Bronchial epithelial cell (primary cell): ENCODE data around the gene MAL. TPM values are rescaled to one million over a fixed set of nuclear protein-coding genes. Genes with fewer than 3 reads are reported as not detected.

ENCODE experiments used
- DNase-seq: peaks from one replicate; pipeline ENCODE4 v3.0.0-alpha.2; 2010; ENCODE audit warnings: low read depth
- FAIRE-seq: peaks from 2 replicates; lab custom pipeline; 2011; peaks lifted over from hg19 to GRCh38; lab: Jason Lieb, UNC
- H3K27me3 ChIP-seq: 2 replicates; pipeline ENCODE4 v1.5.1; 2011; ENCODE audit warnings: low read length; ENCODE audit not compliant: control insufficient read depth, insufficient read depth
- H3K36me3 ChIP-seq: 2 replicates; pipeline ENCODE4 v1.5.1; 2011; ENCODE audit warnings: low read length; ENCODE audit not compliant: control insufficient read depth, insufficient read depth
- H3K4me3 ChIP-seq: 2 replicates; pipeline ENCODE4 v1.5.1; 2011; ENCODE audit warnings: mild to moderate bottlenecking, low read depth, low read length, control low read depth
- CTCF ChIP-seq: IDR thresholded peaks from 2 replicates; pipeline ENCODE4 v1.5.1; 2011; ENCODE audit warnings: mild to moderate bottlenecking, moderate library complexity, low read length, control low read depth, inconsistent platforms; ENCODE audit not compliant: insufficient read depth, severe bottlenecking
- total RNA-seq: library from RNA; depleted of rRNA; stranded (reverse); fragments of >200 nt; gene quantifications from 2 replicates; pipeline ENCODE4 v1.2.1, GENCODE V29; 2014

Gene MAL
- total RNA-seq, 1 donor from 2014 or later = 1.1 TPM

- no peak for TF ChIP-seq CTCF
- no peaks in the 10 kb centered on the region for H3K27me3 ChIP-seq
- no peak overlapping the region for H3K4me3 ChIP-seq
- FAIRE-seq (no peak), DNase-seq (no peak)
- no peaks in the 10 kb centered on the region for H3K36me3 ChIP-seq
Observed at GRCh38 chr2:95005726-95006125, 19.8 kb upstream of the MAL start.

GRCh38 chr2:95006588-95006987 lies 18.9 kb upstream of the MAL start:
- H3K27me3 ChIP-seq = no peaks in the 10 kb centered on the region
- H3K36me3 ChIP-seq = no peaks in the 10 kb centered on the region
- no peak for TF ChIP-seq CTCF
- no peak overlapping the region for H3K4me3 ChIP-seq
- no peak for DNase-seq
- FAIRE-seq = no peak

- Histone ChIP-seq H3K27me3 (no peaks in the 10 kb centered on the region), H3K36me3 (no peaks in the 10 kb centered on the region), H3K4me3 (no peak overlapping the region)
- TF ChIP-seq CTCF = no peak
- no peak for DNase-seq
- no peak for FAIRE-seq
Observed at GRCh38 chr2:95007031-95007609, 18.4 kb upstream of the MAL start.

GRCh38 chr2:95007822-95008221 lies 17.7 kb upstream of the MAL start:
- H3K36me3 ChIP-seq = no peaks in the 10 kb centered on the region
- H3K4me3 ChIP-seq = no peak overlapping the region
- FAIRE-seq (no peak), DNase-seq (no peak)
- no peak for TF ChIP-seq CTCF
- no peaks in the 10 kb centered on the region for H3K27me3 ChIP-seq

- Histone ChIP-seq H3K36me3 (no peaks in the 10 kb centered on the region), H3K4me3 (no peak overlapping the region), H3K27me3 (no peaks in the 10 kb centered on the region)
- FAIRE-seq (no peak), DNase-seq (no peak)
- TF ChIP-seq CTCF = no peak
Observed at GRCh38 chr2:95008306-95008705, 17.2 kb upstream of the MAL start.

GRCh38 chr2:95008996-95009395 lies 16.5 kb upstream of the MAL start:
- no peak for DNase-seq
- Histone ChIP-seq H3K4me3 (no peak overlapping the region), H3K27me3 (no peaks in the 10 kb centered on the region), H3K36me3 (no peaks in the 10 kb centered on the region)
- TF ChIP-seq CTCF = no peak
- no peak for FAIRE-seq
